Endothelial cell of umbilical vein (primary cell): Measurements from ENCODE around the gene INCENP. TPM values are rescaled to one million over a fixed set of nuclear protein-coding genes. Genes with fewer than 3 reads are reported as not detected.
A peak's percentile ranks its signal among the peaks of the same experiment; 100 is the strongest.

Experiments
- BruUV-seq: library from RNA; stranded (reverse); fragments of 400-500 nt; replicated peaks from 2 replicates; lab custom pipeline; 2021; lab: Mats Ljungman, UMichigan
- CTCF ChIA-PET: fragments of 300-600, 350-600 bp; sonication (Branson Sonifier 250); formaldehyde crosslinking; loops from one replicate; lab custom pipeline; 2021; ENCODE audit warnings: antibody characterized with exemption, inconsistent platforms; lab: Charles Lee
- POLR2A ChIA-PET: fragments of 300-600, 350-600 bp; sonication (Branson Sonifier 250); formaldehyde crosslinking; loops from one replicate; lab custom pipeline; 2021; ENCODE audit warnings: antibody characterized with exemption, inconsistent platforms; lab: Charles Lee
- DNase-seq: peaks from one replicate; pipeline ENCODE4 v3.0.0-alpha.2; 2011; ENCODE audit warnings: low read depth, low spot score
- FAIRE-seq: peaks from 2 replicates; lab custom pipeline; 2011; peaks lifted over from hg19 to GRCh38; lab: Jason Lieb, UNC
- H2AFZ ChIP-seq: 2 replicates; pipeline ENCODE4 v1.6.0; 2012; ENCODE audit warnings: low read depth, low read length, control low read depth, inconsistent platforms
- H3K27ac ChIP-seq: 2 replicates; pipeline ENCODE4 v1.5.1; 2011; ENCODE audit warnings: low read depth, mild to moderate bottlenecking, control low read depth, low read length, moderate library complexity; ENCODE audit not compliant: insufficient read depth
- H3K27me3 ChIP-seq, 2 experiments: 2 replicates each; pipeline versions ENCODE4 v1.6.0 to v1.6.1; 2011; ENCODE audit warnings: low read length in 2 of 2, mixed read lengths in 1 of 2; ENCODE audit not compliant: control insufficient read depth in 2 of 2, insufficient read depth in 2 of 2
- H3K36me3 ChIP-seq, 2 experiments: 2 replicates in 1 of 2; 3 replicates in 1 of 2; pipeline ENCODE4 v1.5.1; 2011; ENCODE audit warnings: low read length in 2 of 2, mild to moderate bottlenecking in 1 of 2, moderate library complexity in 1 of 2; ENCODE audit not compliant: control insufficient read depth in 2 of 2, insufficient read depth in 2 of 2; ENCODE audit errors: extremely low read depth in 1 of 2
- H3K4me1 ChIP-seq: 3 replicates; pipeline ENCODE4 v1.5.1; 2011; ENCODE audit warnings: mild to moderate bottlenecking, low read length; ENCODE audit not compliant: control insufficient read depth, insufficient read depth; ENCODE audit errors: extremely low read depth
- H3K4me2 ChIP-seq: 2 replicates; pipeline ENCODE4 v1.6.1; 2011; ENCODE audit warnings: low read length, control low read depth, mixed read lengths; ENCODE audit not compliant: insufficient read depth
- H3K4me3 ChIP-seq, 3 experiments: fragments of 200-600 bp in 1 of 3; sonication (generic), shearing (Covaris generic) in 1 of 3; replicated peaks in 1 of 3; 2 replicates each; pipeline ENCODE4 v1.5.1; 2011 to 2016; ENCODE audit warnings: control low read depth in 3 of 3, low read length in 3 of 3, mild to moderate bottlenecking in 2 of 3, inconsistent platforms in 1 of 3, low read depth in 1 of 3, moderate library complexity in 1 of 3; ENCODE audit not compliant: insufficient read depth in 1 of 3
- H3K79me2 ChIP-seq: 2 replicates; pipeline ENCODE4 v1.6.0; 2012; ENCODE audit warnings: low read length, inconsistent platforms; ENCODE audit not compliant: control insufficient read depth, insufficient read depth
- H3K9ac ChIP-seq: replicated peaks from 2 replicates; pipeline ENCODE3; 2011; ENCODE audit warnings: low read length, control low read depth; ENCODE audit not compliant: insufficient read depth; ENCODE audit errors: extremely low read depth
- H3K9me1 ChIP-seq: replicated peaks from 3 replicates; pipeline ENCODE4 v1.6.0; 2011; ENCODE audit warnings: mild to moderate bottlenecking, low read length; ENCODE audit not compliant: control insufficient read depth, insufficient read depth; ENCODE audit errors: extremely low read depth
- H3K9me3 ChIP-seq: replicated peaks from 2 replicates; pipeline ENCODE4 v1.5.1; 2012; ENCODE audit warnings: low read length, inconsistent platforms; ENCODE audit not compliant: control insufficient read depth, insufficient read depth
- H4K20me1 ChIP-seq: replicated peaks from 2 replicates; pipeline ENCODE3; 2011; ENCODE audit warnings: mild to moderate bottlenecking, low read length; ENCODE audit not compliant: control insufficient read depth, insufficient read depth; ENCODE audit errors: extremely low read depth
- EZH2 ChIP-seq: IDR thresholded peaks from 2 replicates; pipeline ENCODE4 v1.6.1; 2012; ENCODE audit warnings: borderline replicate concordance, low read depth, mild to moderate bottlenecking, moderate library complexity, low read length, inconsistent platforms; ENCODE audit not compliant: severe bottlenecking
- FOS ChIP-seq: IDR thresholded peaks from 2 replicates; pipeline ENCODE4 v1.6.1; 2011; ENCODE audit warnings: mild to moderate bottlenecking, low read length, moderate library complexity, borderline replicate concordance; ENCODE audit not compliant: insufficient read depth
- GATA2 ChIP-seq: IDR thresholded peaks from 2 replicates; pipeline ENCODE4 v1.7.0; 2011; ENCODE audit warnings: low read depth, mild to moderate bottlenecking, moderate library complexity, mixed read lengths, low read length; ENCODE audit not compliant: insufficient read length, insufficient read depth
- JUN ChIP-seq: IDR thresholded peaks from 2 replicates; pipeline ENCODE4 v1.6.1; 2011; ENCODE audit warnings: borderline replicate concordance, low read depth; ENCODE audit not compliant: insufficient read length, insufficient read depth
- MYC ChIP-seq: IDR thresholded peaks from one replicate; pipeline ENCODE4 v1.6.1; 2011; ENCODE audit warnings: mild to moderate bottlenecking, low read depth, low read length
- POLR2A ChIP-seq: IDR thresholded peaks from 2 replicates; pipeline ENCODE4 v1.6.1; 2012; ENCODE audit warnings: low read depth, mild to moderate bottlenecking, control low read depth, low read length
- POLR2AphosphoS5 ChIP-seq: IDR thresholded peaks from 2 replicates; pipeline ENCODE4 v1.6.1; 2012; ENCODE audit warnings: low read depth, mild to moderate bottlenecking, control low read depth, low read length, moderate library complexity; ENCODE audit not compliant: insufficient read depth
- dilution Hi-C: fragments of 300-500 bp; cut with MboI; formaldehyde crosslinking; loops from one replicate; pipeline ENCODE4 v1.15.0; 2019; ENCODE audit warnings: low sequenced_read_pairs; ENCODE audit not compliant: extremely low pct_ligation_motif_present
- intact Hi-C: fragments of 100-400 bp; cut with micrococcal nuclease; formaldehyde crosslinking; loops from one replicate; pipeline ENCODE4 v1.10.0; 2022
- polyA plus RNA-seq, 4 experiments: library from polyadenylated mRNA; depleted of rRNA in 3 of 4; stranded (reverse) in 3 of 4; unstranded in 1 of 4; fragments of >200 nt; gene quantifications; 2 replicates each; pipeline versions ENCODE4 v1.2.1 to v1.2.3, GENCODE V29; 2011 to 2012; ENCODE audit warnings: missing spikeins in 1 of 4
- total RNA-seq: library from RNA; stranded (reverse); gene quantifications from 2 replicates; pipeline ENCODE4 v1.2.3, GENCODE V29; 2021
- TF ChIP-seq, protein P1 (sequence below): IDR thresholded peaks from 2 replicates; pipeline ENCODE4 v1.6.1; 2011; ENCODE audit not compliant: insufficient read depth, insufficient read length
- TF ChIP-seq, protein P2 (sequence below), 2 donors: IDR thresholded peaks; 1 replicate in 1 of 2; 2 replicates in 1 of 2; pipeline ENCODE4 v1.5.1; 2011; ENCODE audit warnings: low read length in 2 of 2, mild to moderate bottlenecking in 2 of 2, moderate library complexity in 2 of 2, control low read depth in 1 of 2, inconsistent platforms in 1 of 2, low read depth in 1 of 2; ENCODE audit not compliant: insufficient read depth in 1 of 2; ENCODE audit errors: extremely low read depth in 1 of 2

The INCENP gene
- total and polyA plus RNA-seq, 2 donors (not counting 3 experiments of a cell fraction or from before 2014, with no cell fraction given), result 22.9 to 86.8 TPM

DNA sequence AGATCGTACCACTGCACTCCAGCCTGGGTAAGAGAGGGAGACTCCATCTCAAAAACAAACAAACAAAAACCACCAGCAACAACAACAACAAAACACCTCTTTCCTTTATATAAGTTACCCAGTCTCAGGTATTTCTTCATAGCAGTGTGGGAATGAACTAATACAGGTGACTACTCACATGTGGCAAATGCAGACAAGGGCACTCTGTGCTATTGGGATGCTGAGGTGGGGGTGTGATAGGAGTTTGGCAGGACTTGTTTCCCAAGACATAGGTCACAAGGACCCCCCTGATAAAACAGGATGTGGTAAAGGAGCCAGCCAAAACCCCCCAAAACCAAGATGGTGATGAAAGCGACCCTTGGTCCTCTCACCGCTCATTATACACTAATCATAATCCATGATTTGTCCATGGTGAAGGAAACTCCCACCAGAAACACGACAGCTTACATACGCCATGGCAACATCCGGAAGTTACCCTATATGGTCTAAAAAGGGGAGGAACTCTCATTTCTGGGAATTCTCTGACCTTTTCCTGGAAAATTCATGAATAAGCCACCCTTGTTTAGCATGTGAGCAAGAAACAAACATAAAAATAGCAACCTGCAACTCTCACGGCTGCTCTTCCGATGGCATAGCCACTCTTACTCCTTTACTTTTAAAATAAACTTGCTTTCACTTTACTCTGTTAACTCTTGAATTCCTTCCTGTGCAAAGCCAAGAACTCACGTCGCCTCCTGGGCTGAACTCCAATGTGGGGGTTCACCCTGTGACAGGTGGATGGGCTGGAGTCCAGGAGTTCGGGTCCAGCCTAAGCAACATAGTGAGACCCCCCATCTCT is 18.8 kb upstream of the INCENP start:
- no peaks in the 10 kb centered on the region for H4K20me1 ChIP-seq
- intact Hi-C loops (loop anchor here (5.0 kb wide), 1 partner anchor 288 kb away; the partner anchor contains the start of gene FADS1), dilution Hi-C loops (loop anchor here (10.0 kb wide), 1 partner anchor 180 kb away; no protein-coding TSS in a partner anchor)
- no peaks in the 10 kb centered on the region for H3K27me3 ChIP-seq
- peaks cover 5% of the 10 kb centered on the region for H3K4me1 ChIP-seq
- DNase-seq, result peak; percentile 75
- H3K9me1 ChIP-seq, result no peaks in the 10 kb centered on the region
- H3K27ac ChIP-seq, result no peak overlapping the region
- H3K4me2 ChIP-seq, result no peak overlapping the region
- no peaks in the 10 kb centered on the region for H3K79me2 ChIP-seq
- H3K4me3 ChIP-seq, result no peak overlapping the region
- no peaks in the 10 kb centered on the region for H3K9me3 ChIP-seq
- no peak for FAIRE-seq
- H3K36me3 ChIP-seq, result no peaks in the 10 kb centered on the region
- peak overlapping the region; percentile 9 for H2AFZ ChIP-seq
- H3K9ac ChIP-seq, result no peak overlapping the region
- TF ChIP-seq, protein P1, sequence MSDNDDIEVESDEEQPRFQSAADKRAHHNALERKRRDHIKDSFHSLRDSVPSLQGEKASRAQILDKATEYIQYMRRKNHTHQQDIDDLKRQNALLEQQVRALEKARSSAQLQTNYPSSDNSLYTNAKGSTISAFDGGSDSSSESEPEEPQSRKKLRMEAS, result no peak
- TF ChIP-seq JUN (peak; percentile 25), POLR2AphosphoS5 (no peak)
- BruUV-seq, result no TSS peak
- ChIA-PET CTCF (interaction anchor here (1.1 to 8.4 kb wide), 3 partner anchors 23 to 234 kb away, joined by 3 to 319 read pairs (median 5); no protein-coding TSS in a partner anchor), POLR2A (no interaction called here)

DNA sequence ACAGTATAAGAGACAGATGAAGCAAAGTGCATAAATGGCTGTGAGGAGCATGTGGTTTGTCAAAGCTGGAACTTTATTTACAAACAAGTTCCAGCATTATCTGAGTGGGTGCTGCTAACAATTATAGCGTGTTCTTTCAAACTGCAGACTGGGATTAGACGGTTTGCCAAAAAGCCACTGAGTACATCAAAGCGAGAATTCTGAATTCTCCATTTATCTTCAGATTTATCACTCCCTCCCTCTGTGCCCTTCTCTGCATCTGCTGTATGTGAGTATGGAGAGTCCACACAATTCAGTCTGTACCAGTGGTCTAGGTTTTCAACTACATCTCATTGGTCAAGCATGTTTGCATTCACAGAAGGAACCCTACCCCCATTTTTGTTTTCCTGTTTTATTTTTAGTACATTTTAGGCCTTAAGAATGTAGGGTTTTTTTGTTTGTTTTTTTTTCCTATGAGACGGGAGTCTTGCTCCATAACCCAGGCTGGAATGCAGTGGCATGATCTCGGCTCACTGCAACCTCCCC is 18.1 kb upstream of the INCENP start:
- intact Hi-C loops (loop anchor here (5.0 kb wide), 1 partner anchor 288 kb away; the partner anchor contains the start of gene FADS1), dilution Hi-C loops (loop anchor here (10.0 kb wide), 1 partner anchor 181 kb away; no protein-coding TSS in a partner anchor)
- DNase-seq, result no peak
- Histone ChIP-seq H4K20me1 (no peaks in the 10 kb centered on the region), H3K4me3 (no peak overlapping the region), H3K9ac (no peak overlapping the region), H3K27ac (no peak overlapping the region), H3K9me3 (no peaks in the 10 kb centered on the region), H2AFZ (peak overlapping the region; percentile 9), H3K79me2 (no peaks in the 10 kb centered on the region), H3K4me1 (peaks cover 5% of the 10 kb centered on the region), H3K27me3 (no peaks in the 10 kb centered on the region), H3K36me3 (no peaks in the 10 kb centered on the region), H3K4me2 (no peak overlapping the region), H3K9me1 (no peaks in the 10 kb centered on the region)
- no TSS peak for BruUV-seq
- TF ChIP-seq, protein P2, sequence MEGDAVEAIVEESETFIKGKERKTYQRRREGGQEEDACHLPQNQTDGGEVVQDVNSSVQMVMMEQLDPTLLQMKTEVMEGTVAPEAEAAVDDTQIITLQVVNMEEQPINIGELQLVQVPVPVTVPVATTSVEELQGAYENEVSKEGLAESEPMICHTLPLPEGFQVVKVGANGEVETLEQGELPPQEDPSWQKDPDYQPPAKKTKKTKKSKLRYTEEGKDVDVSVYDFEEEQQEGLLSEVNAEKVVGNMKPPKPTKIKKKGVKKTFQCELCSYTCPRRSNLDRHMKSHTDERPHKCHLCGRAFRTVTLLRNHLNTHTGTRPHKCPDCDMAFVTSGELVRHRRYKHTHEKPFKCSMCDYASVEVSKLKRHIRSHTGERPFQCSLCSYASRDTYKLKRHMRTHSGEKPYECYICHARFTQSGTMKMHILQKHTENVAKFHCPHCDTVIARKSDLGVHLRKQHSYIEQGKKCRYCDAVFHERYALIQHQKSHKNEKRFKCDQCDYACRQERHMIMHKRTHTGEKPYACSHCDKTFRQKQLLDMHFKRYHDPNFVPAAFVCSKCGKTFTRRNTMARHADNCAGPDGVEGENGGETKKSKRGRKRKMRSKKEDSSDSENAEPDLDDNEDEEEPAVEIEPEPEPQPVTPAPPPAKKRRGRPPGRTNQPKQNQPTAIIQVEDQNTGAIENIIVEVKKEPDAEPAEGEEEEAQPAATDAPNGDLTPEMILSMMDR (IDR thresholded peaks at IDR 0.05; ENCODE audit: extremely low read depth in 1 of 2, insufficient read depth in 1 of 2, low read depth in 1 of 2, low read length in 2 of 2), result no peak
- TF ChIP-seq GATA2 (no peak), JUN (no peak), POLR2A (no peak), POLR2AphosphoS5 (no peak), FOS (no peak), EZH2 (no peak), MYC (no peak)
- TF ChIP-seq, protein P1, result no peak
- CTCF ChIA-PET, result interaction anchor here (0.8 to 8.4 kb wide), 6 partner anchors 23 to 359 kb away, joined by 4 to 319 read pairs (median 75); no protein-coding TSS in a partner anchor
- POLR2A ChIA-PET, result no interaction called here
- no peak for FAIRE-seq
